ENCODE data around the gene ORAI2. TPM values are rescaled to one million over a fixed set of nuclear protein-coding genes. Genes with fewer than 3 reads are reported as not detected.

Gene ORAI2
- total RNA-seq, 1 donor from 2014 or later: 48.5 TPM

DNA sequence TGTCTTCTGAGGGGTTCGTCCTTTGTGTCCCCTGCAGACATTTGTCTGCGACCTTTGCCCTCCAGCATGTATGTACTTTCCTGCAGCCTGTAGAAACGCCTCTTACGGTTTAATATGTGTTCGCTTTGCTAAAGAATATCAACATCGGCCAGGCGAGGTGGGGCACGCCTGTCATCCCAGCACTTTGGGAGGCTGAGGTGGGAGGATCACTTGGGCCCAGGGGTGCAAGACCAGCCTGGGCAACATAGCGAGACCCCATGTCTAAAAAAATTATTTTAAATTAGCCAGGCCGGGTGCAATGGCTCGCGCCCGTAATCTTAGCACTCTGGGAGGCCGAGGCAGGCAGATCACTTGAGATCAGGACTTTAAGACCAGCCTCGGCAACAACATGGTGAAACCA lies 15.8 kb downstream of the ORAI2 start:
- Mint-ChIP-seq H3K36me3 (ENCODE audit: low read depth) (peaks cover 5% of the 10 kb centered on the region), H3K9me3 (no peaks in the 10 kb centered on the region), H3K4me3 (no peak overlapping the region), H3K4me1 (peaks cover 11% of the 10 kb centered on the region), H3K27ac (ENCODE audit: unreplicated experiment) (no peak overlapping the region), H3K27me3 (ENCODE audit: low read depth) (no peaks in the 10 kb centered on the region)
- TF ChIP-seq, protein P1, sequence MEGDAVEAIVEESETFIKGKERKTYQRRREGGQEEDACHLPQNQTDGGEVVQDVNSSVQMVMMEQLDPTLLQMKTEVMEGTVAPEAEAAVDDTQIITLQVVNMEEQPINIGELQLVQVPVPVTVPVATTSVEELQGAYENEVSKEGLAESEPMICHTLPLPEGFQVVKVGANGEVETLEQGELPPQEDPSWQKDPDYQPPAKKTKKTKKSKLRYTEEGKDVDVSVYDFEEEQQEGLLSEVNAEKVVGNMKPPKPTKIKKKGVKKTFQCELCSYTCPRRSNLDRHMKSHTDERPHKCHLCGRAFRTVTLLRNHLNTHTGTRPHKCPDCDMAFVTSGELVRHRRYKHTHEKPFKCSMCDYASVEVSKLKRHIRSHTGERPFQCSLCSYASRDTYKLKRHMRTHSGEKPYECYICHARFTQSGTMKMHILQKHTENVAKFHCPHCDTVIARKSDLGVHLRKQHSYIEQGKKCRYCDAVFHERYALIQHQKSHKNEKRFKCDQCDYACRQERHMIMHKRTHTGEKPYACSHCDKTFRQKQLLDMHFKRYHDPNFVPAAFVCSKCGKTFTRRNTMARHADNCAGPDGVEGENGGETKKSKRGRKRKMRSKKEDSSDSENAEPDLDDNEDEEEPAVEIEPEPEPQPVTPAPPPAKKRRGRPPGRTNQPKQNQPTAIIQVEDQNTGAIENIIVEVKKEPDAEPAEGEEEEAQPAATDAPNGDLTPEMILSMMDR (conservative IDR thresholded peaks at IDR 0.05): no peak
- DNase-seq (ENCODE audit: low read depth, low spot score): no peak

DNA sequence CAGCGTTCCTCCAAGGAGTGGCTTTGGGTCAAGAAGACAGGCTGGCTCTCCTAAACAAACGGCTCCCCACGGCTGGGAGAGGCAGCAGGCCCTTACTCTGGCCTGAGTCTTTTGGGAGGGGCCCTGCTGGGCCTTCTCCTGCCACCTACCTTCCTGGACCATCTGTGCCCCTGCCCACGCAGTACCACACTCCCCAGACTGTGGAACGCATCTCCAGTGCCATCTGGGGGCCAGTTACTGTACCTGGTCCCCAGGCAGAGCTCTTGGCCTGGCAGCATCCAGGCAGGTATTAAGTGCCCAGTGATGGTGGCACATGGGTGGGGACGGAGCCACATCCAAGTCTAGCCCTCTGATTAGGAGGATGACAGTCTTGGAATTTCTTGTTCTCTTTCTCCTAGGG lies 16.9 kb downstream of the ORAI2 start:
- TF ChIP-seq, protein P1 (conservative IDR thresholded peaks at IDR 0.05): no peak
- no peak overlapping the region for H3K4me3 Mint-ChIP-seq
- peaks cover 2% of the 10 kb centered on the region for H3K36me3 Mint-ChIP-seq (ENCODE audit: low read depth)
- H3K9me3 Mint-ChIP-seq: no peaks in the 10 kb centered on the region
- H3K4me1 Mint-ChIP-seq: peaks cover 11% of the 10 kb centered on the region
- no peak overlapping the region for H3K27ac Mint-ChIP-seq (ENCODE audit: unreplicated experiment)
- H3K27me3 Mint-ChIP-seq (ENCODE audit: low read depth): no peaks in the 10 kb centered on the region
- no peak for DNase-seq (ENCODE audit: low read depth, low spot score)

DNA sequence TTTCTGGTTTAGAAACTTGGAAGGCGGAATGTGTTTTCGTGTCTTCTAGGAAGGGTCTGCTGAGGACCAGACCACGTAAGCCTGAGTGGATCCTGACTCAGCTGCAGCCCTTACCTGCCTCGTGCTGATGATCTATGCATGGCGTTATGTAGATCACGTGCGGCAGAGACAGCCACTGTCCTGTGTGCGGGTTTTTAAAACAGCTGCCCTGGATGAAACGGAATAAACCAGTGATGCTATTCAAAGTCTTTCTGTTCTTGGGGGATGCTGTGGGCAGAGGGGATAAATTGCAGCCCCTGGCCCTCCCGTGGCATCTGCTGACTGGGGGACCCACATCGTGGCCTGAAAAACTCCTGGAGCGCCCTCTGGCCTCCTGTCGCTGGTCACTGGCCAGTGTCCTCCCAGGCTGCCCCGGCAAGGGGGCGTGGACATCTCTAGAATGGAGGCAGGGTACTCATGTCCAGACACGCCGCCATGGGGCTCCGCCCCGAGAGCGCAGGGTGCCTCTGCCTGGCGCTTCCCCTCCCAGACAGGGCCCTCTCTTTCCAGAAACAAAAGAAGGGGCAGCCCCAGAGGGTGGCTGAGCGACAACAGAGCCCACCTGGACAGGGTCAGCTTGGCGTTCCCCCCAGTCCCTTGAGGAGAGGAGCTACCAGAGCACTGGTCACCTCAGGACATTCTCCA lies 18.1 kb downstream of the ORAI2 start:
- peaks cover 11% of the 10 kb centered on the region for H3K4me1 Mint-ChIP-seq

DNA sequence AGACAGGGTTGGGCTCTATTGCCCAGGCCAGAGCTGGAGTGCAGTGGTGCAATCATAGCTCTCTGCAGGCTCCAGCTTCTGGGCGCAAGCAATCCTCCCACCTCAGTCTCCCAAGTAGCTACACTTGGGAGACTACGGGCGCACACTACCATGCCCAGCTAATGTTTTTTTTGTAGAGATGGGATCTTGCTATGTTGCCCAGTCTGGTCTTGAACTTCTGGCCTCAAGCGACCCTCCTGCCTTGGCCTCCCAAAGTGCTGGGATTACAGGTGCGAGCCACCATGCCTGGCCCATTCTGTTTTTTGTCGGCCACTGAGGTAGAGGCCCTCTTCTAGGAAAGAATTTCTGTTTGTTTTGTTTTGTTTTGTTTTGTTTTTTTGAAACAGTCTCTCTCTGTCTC lies 19.1 kb downstream of the ORAI2 start:
- Mint-ChIP-seq H3K27me3 (ENCODE audit: low read depth) (no peaks in the 10 kb centered on the region), H3K4me1 (peaks cover 11% of the 10 kb centered on the region), H3K27ac (ENCODE audit: unreplicated experiment) (no peak overlapping the region), H3K4me3 (no peak overlapping the region), H3K36me3 (ENCODE audit: low read depth) (peaks cover 2% of the 10 kb centered on the region), H3K9me3 (no peaks in the 10 kb centered on the region)
- DNase-seq (ENCODE audit: low read depth, low spot score): no peak
- TF ChIP-seq, protein P1 (conservative IDR thresholded peaks at IDR 0.05): no peak

More for the DNA sequence above, 18.1 kb downstream of the ORAI2 start:
- no peaks in the 10 kb centered on the region for H3K9me3 Mint-ChIP-seq
- peaks cover 2% of the 10 kb centered on the region for H3K36me3 Mint-ChIP-seq (ENCODE audit: low read depth)
- H3K27me3 Mint-ChIP-seq (ENCODE audit: low read depth): no peaks in the 10 kb centered on the region
- DNase-seq (ENCODE audit: low read depth, low spot score): peak; percentile 65
- no peak overlapping the region for H3K27ac Mint-ChIP-seq (ENCODE audit: unreplicated experiment)
- TF ChIP-seq, protein P1 (conservative IDR thresholded peaks at IDR 0.05): no peak
- peak overlapping the region; percentile 71 for H3K4me3 Mint-ChIP-seq

DNA sequence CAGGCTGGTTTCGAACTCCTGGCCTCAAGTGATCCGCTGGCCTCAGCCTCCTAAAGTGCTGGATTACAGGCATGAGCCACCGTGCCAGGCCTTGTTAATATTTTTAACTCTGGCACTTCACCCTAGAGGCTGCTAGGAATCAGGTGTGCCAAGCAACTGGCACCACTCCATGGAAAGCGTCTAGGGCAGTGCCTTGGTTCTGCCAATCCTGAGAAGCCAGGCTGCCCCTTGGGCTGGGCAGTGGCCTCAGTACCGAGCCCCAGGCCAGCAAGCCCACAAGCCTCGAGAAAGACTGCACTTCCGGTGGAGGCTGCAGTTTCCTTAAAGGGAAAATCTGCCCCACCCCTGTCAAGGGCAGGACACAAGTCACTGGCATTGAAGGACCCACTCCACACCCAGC lies 19.9 kb downstream of the ORAI2 start:
- peaks cover 11% of the 10 kb centered on the region for H3K4me1 Mint-ChIP-seq
- no peak overlapping the region for H3K4me3 Mint-ChIP-seq
- H3K27ac Mint-ChIP-seq (ENCODE audit: unreplicated experiment): no peak overlapping the region
- H3K27me3 Mint-ChIP-seq (ENCODE audit: low read depth): no peaks in the 10 kb centered on the region
- peaks cover 2% of the 10 kb centered on the region for H3K36me3 Mint-ChIP-seq (ENCODE audit: low read depth)
- no peaks in the 10 kb centered on the region for H3K9me3 Mint-ChIP-seq
- no peak for DNase-seq (ENCODE audit: low read depth, low spot score)
- TF ChIP-seq, protein P1 (conservative IDR thresholded peaks at IDR 0.05): no peak
